Adrenal gland (tissue), 12 donors: Measurements from ENCODE around the gene KAZN. TPM values are rescaled to one million over a fixed set of nuclear protein-coding genes. Genes with fewer than 3 reads are reported as not detected.

Experiments
- DNase-seq, 7 donors: peaks; one replicate each; pipeline ENCODE4 v3.0.0-alpha.2; 2019 to 2020
- H3K27ac ChIP-seq, 5 donors: fragments of 200-600 bp; sonication (generic) in 4 of 5; 1 replicate in 3 of 5; 2 replicates in 2 of 5; pipeline versions ENCODE4 v1.5.1 to v1.8.0; 2016 to 2020; ENCODE audit warnings: mild to moderate bottlenecking in 1 of 5
- H3K27me3 ChIP-seq: fragments of 200-600 bp; 2 replicates; pipeline ENCODE4 v1.8.0; 2021
- H3K36me3 ChIP-seq, 2 donors: fragments of 200-600 bp; replicated peaks in 1 of 2; 1 replicate in 1 of 2; 2 replicates in 1 of 2; pipeline versions ENCODE4 v1.5.1 to v1.8.0; 2018 to 2022
- H3K4me1 ChIP-seq, 2 donors: fragments of 200-600 bp; replicated peaks in 1 of 2; 1 replicate in 1 of 2; 2 replicates in 1 of 2; pipeline versions ENCODE4 v1.5.1 to v1.8.0; 2018 to 2021
- H3K4me3 ChIP-seq, 4 donors: fragments of 200-600 bp; sonication (generic) in 3 of 4; one replicate each; pipeline ENCODE4 v1.5.1; 2016 to 2018
- H3K9me3 ChIP-seq, 3 donors: fragments of 200-600 bp; sonication (generic) in 1 of 3; replicated peaks in 1 of 3; 1 replicate in 2 of 3; 2 replicates in 1 of 3; pipeline versions ENCODE4 v1.5.1 to v1.8.0; 2016 to 2021
- CTCF ChIP-seq, 6 experiments: fragments of 450-650 bp in 4 of 6; fragments of 200-600 bp in 2 of 6; sonication (generic) in 1 of 6; IDR thresholded peaks; 1 replicate in 5 of 6; 2 replicates in 1 of 6; pipeline versions ENCODE4 v1.5.1 to v1.8.0; 2016 to 2021; ENCODE audit warnings: antibody characterized with exemption in 6 of 6, mild to moderate bottlenecking in 2 of 6, moderate library complexity in 1 of 6
- POLR2A ChIP-seq, 2 donors: fragments of 450-650 bp; IDR thresholded peaks; one replicate each; pipeline ENCODE4 v1.6.1; 2017; ENCODE audit warnings: antibody characterized with exemption in 2 of 2, mild to moderate bottlenecking in 2 of 2, moderate library complexity in 1 of 2
- WGBS, 4 donors: extraction: QIAGEN DNeasy Blood & Tissue Kit in 2 of 4; methylation state at CpG; one replicate each; pipeline versions ENCODE4 v1.1.5 to v1.1.7; 2013 to 2017; 5-methylcytosine and 5-hydroxymethylcytosine counted together
- intact Hi-C, 2 donors: fragments of 100-400 bp; cut with DNase I; formaldehyde crosslinking; loops; one replicate each; pipeline versions ENCODE4 v1.14.1 to v1.15.0; 2022 to 2023
- polyA plus RNA-seq, 3 donors: library from polyadenylated mRNA; stranded (reverse); fragments of 200-250 nt in 2 of 3; fragments of 350-450 nt in 1 of 3; fragmentation: Illumina TruSeq in 1 of 3; extraction: RNeasy Lipid Tissue Mini Kit (QIAGEN cat#74804) in 1 of 3; gene quantifications; one replicate each; pipeline ENCODE4 v1.2.3, GENCODE V29; 2013 to 2014
- total RNA-seq, 9 donors: library from RNA; depleted of rRNA in 4 of 9; stranded (reverse); fragments of >200 nt in 4 of 9; fragments of 120-200 nt in 1 of 9; fragmentation: NEBNext Ultra II Directional in 1 of 9; extraction: Animal tissue kit (Norgen Biotek cat#: 25700) in 1 of 9; gene quantifications; one replicate each; pipeline versions ENCODE4 v1.1.0 to v1.2.4, GENCODE V29; 2013 to 2023
- donor health status: healthy with polysubstance abuse.
- donor health status: Bipolar disorder and iron deficiency.
- donor health status: DM: yes; HTN: yes; CAD: no.
- donor health status: DM: no; HTN: no; CAD: no.
- donor health status: DM: no; HTN: no; CAD: no.
- donor health status: DM: yes; HTN: yes; CAD: no.

Gene KAZN
- total and polyA plus RNA-seq, 12 donors = 5.9 to 63.4 (median 29.5) TPM

GRCh38 chr1:14778898-14779865 lies 180.7 kb downstream of the KAZN start:
- H3K27ac ChIP-seq = no peak overlapping the region
- intact Hi-C loops = loop anchor here in 1 of 2 donors (5.0 to 10.0 kb wide), 2 partner anchors 268 to 326 kb away; no protein-coding TSS in a partner anchor
- H3K9me3 ChIP-seq = no peaks in the 10 kb centered on the region
- DNase-seq = peak; percentile 17 to 67 (median 34)
- H3K4me3 ChIP-seq = no peak overlapping the region
- no peaks in the 10 kb centered on the region for H3K27me3 ChIP-seq
- TF ChIP-seq POLR2A (IDR thresholded peaks at IDR 0.05) (no peak), CTCF (IDR thresholded peaks at IDR 0.05) (peak; percentile 30 to 62 (median 57))
- no peaks in the 10 kb centered on the region for H3K4me1 ChIP-seq
- H3K36me3 ChIP-seq = no peaks in the 10 kb centered on the region
- WGBS, 4 donors = 65 to 76% (median 74%) methylated on average over 11 to 12 of the region's 12 CpGs

- intact Hi-C loops = loop anchor here in 1 of 2 donors (5.0 kb wide), 1 partner anchor 267 kb away; no protein-coding TSS in a partner anchor
- H3K4me1 ChIP-seq = no peaks in the 10 kb centered on the region
- no peak overlapping the region for H3K27ac ChIP-seq
- 56 to 64% (median 59%) methylated on average over 2 of the region's 2 CpGs for WGBS, 4 donors
- no peak overlapping the region for H3K4me3 ChIP-seq
- TF ChIP-seq CTCF (IDR thresholded peaks at IDR 0.05) (no peak), POLR2A (IDR thresholded peaks at IDR 0.05) (no peak)
- no peaks in the 10 kb centered on the region for H3K9me3 ChIP-seq
- no peaks in the 10 kb centered on the region for H3K27me3 ChIP-seq
- peak in 2 of 7 donors; percentile 19 to 23 for DNase-seq
- H3K36me3 ChIP-seq = no peaks in the 10 kb centered on the region
Observed at GRCh38 chr1:14780271-14780670, 181.8 kb downstream of the KAZN start.

- Histone ChIP-seq H3K27me3 (no peaks in the 10 kb centered on the region), H3K36me3 (no peaks in the 10 kb centered on the region), H3K4me1 (no peaks in the 10 kb centered on the region), H3K9me3 (no peaks in the 10 kb centered on the region), H3K4me3 (no peak overlapping the region), H3K27ac (no peak overlapping the region)
- intact Hi-C loops = loop anchor here in 1 of 2 donors (5.0 kb wide), 1 partner anchor 265 kb away; no protein-coding TSS in a partner anchor
- DNase-seq = no peak
- WGBS, 4 donors = 90 to 96% (median 93%) methylated on average over 5 of the region's 5 CpGs
- TF ChIP-seq CTCF (IDR thresholded peaks at IDR 0.05) (no peak), POLR2A (IDR thresholded peaks at IDR 0.05) (no peak)
Observed at GRCh38 chr1:14781811-14782210, 183.3 kb downstream of the KAZN start.

- H3K27ac ChIP-seq = no peak overlapping the region
- intact Hi-C loops = loop anchor here in 1 of 2 donors (5.0 kb wide), 1 partner anchor 264 kb away; no protein-coding TSS in a partner anchor
- no peaks in the 10 kb centered on the region for H3K27me3 ChIP-seq
- TF ChIP-seq CTCF (IDR thresholded peaks at IDR 0.05) (no peak), POLR2A (IDR thresholded peaks at IDR 0.05) (no peak)
- H3K4me3 ChIP-seq = no peak overlapping the region
- H3K36me3 ChIP-seq = no peaks in the 10 kb centered on the region
- no peaks in the 10 kb centered on the region for H3K4me1 ChIP-seq
- DNase-seq = no peak
- H3K9me3 ChIP-seq = no peaks in the 10 kb centered on the region
- 45 to 62% (median 58%) methylated on average over 8 of the region's 8 CpGs for WGBS, 4 donors
Observed at GRCh38 chr1:14782741-14783591, 184.5 kb downstream of the KAZN start.
